Skeletal muscle satellite cell (primary cell): ENCODE data around the gene ASTN2.

Source experiments
- H3K27me3 ChIP-seq: 2 replicates; pipeline ENCODE4 v1.7.0; 2013; ENCODE audit warnings: low read length; ENCODE audit not compliant: control insufficient read depth, insufficient read depth
- H3K36me3 ChIP-seq: 2 replicates; pipeline ENCODE4 v1.7.0; 2013; ENCODE audit warnings: mild to moderate bottlenecking, control low read depth, low read length; ENCODE audit not compliant: insufficient read depth
- H3K4me1 ChIP-seq: 2 replicates; pipeline ENCODE4 v1.7.0; 2013; ENCODE audit warnings: low read length; ENCODE audit not compliant: control insufficient read depth, insufficient read depth
- H3K4me2 ChIP-seq: 2 replicates; pipeline ENCODE4 v1.7.0; 2013; ENCODE audit warnings: mild to moderate bottlenecking, low read length
- H3K4me3 ChIP-seq: 2 replicates; pipeline ENCODE4 v1.7.0; 2013; ENCODE audit warnings: low read length
- H3K9ac ChIP-seq: 2 replicates; pipeline ENCODE4 v1.7.0; 2013; ENCODE audit warnings: mild to moderate bottlenecking, low read depth, low read length, moderate library complexity
- H3K9me3 ChIP-seq: replicated peaks from 2 replicates; pipeline ENCODE4 v1.7.0; 2013; ENCODE audit warnings: mild to moderate bottlenecking, control low read depth, low read length

Gene ASTN2

DNA sequence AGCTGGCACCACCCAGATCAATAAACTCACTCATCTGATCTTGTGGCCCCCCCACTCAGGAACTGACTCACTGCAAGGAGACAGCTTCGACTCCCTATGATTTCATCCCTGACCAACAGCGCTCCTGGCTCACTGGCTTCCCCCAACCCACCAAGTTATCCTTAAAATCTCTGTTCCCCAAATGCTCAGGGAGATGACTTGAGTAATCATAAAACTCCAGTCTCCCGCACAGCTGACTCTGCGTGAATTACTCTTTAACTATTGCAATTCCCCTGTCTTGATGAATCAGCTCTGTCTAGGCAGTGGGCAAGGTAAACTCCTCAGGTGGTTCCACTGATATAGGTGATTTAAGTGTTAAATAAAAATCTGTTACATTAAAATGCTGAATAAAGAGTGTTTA, 729.7 kb downstream of the ASTN2 start:
- Histone ChIP-seq H3K36me3 (no peaks in the 10 kb centered on the region), H3K9me3 (no peaks in the 10 kb centered on the region), H3K4me3 (no peak overlapping the region), H3K27me3 (no peaks in the 10 kb centered on the region), H3K4me2 (no peak overlapping the region), H3K9ac (no peak overlapping the region), H3K4me1 (peaks cover 27% of the 10 kb centered on the region)

DNA sequence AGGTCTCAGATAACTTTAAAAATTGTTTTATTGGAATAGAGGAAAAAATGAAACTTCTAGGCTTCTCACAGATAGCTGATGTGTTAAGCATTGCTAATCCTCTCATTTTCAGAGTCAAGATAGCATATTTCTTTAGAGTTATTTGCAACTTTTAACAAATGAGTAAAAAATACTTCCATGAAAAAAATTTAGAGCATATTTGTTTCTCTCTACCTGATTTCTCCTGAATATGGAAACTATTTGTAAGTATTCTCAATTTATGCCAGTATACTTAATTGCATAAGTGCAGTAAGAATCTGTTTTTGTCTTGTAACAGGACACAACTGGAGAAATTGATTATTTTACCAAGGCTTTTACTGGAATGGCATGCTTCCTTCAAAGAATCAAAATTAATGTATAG, 731.3 kb downstream of the ASTN2 start:
- Histone ChIP-seq H3K9me3 (no peaks in the 10 kb centered on the region), H3K9ac (no peak overlapping the region), H3K4me2 (no peak overlapping the region), H3K36me3 (no peaks in the 10 kb centered on the region), H3K4me3 (no peak overlapping the region), H3K4me1 (peaks cover 15% of the 10 kb centered on the region), H3K27me3 (no peaks in the 10 kb centered on the region)

DNA sequence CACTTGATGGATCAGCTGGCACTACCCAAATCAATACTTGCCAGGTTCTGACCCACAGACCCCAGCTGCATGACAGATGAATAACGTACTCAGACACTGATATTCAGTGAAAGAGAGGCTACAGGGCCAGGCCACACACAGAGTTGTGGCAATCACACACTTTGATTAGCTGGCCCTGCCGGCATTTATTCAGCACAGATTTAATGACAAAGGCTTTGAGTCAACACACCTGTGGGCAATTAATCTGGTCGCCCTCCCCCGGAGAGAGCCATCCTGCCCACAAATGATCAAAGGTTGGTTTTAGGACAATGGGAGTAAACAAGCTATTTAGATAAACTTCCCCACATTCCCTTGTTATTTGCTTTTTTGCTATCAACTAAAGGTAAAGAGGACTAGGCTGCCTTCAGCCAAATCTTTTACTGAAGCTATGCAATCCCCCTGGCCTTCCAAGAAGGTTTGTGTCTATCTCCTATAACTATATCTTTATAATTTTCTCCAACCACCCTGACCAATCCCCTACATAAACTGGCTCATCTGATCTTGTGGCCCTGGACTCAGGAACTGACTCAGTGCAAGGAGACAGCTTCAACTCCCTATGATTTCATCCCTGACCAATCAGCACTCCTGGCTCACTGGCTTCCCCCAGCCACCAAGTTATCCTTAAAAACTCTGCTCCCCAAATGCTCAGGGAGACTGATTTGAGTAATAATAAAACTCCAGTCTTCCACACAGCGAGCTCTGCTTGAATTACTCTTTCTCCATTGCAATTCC, 740.5 kb downstream of the ASTN2 start:
- no peaks in the 10 kb centered on the region for H3K4me1 ChIP-seq
- no peaks in the 10 kb centered on the region for H3K36me3 ChIP-seq
- H3K9me3 ChIP-seq: no peaks in the 10 kb centered on the region
- no peak overlapping the region for H3K9ac ChIP-seq
- H3K27me3 ChIP-seq: no peaks in the 10 kb centered on the region
- H3K4me2 ChIP-seq: no peak overlapping the region
- no peak overlapping the region for H3K4me3 ChIP-seq

DNA sequence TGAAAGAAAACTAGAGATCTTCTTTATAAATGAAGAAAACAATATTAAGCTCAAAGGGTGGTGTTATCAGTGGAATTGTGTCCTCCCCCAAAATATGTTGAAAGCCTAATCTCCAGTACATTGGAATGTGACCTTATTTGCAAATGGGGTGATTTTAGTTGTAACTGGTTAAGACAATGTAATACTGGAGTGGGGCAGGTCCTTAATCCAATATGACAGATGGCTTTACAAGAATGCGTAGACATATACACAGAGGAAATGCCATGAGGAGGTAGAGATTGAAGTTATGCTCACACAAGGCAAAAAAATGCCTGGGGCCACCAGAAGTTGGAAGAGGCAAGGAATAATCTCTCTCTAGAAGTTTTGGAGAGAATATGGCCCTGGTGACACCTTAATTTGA, 741.5 kb downstream of the ASTN2 start:
- H3K4me1 ChIP-seq: no peaks in the 10 kb centered on the region
- H3K4me2 ChIP-seq: no peak overlapping the region
- no peak overlapping the region for H3K4me3 ChIP-seq
- no peaks in the 10 kb centered on the region for H3K36me3 ChIP-seq
- H3K9ac ChIP-seq: no peak overlapping the region
- no peaks in the 10 kb centered on the region for H3K9me3 ChIP-seq
- H3K27me3 ChIP-seq: no peaks in the 10 kb centered on the region

- no peaks in the 10 kb centered on the region for H3K36me3 ChIP-seq
- no peaks in the 10 kb centered on the region for H3K4me1 ChIP-seq
- no peaks in the 10 kb centered on the region for H3K9me3 ChIP-seq
- no peak overlapping the region for H3K9ac ChIP-seq
- H3K4me2 ChIP-seq: no peak overlapping the region
- no peak overlapping the region for H3K4me3 ChIP-seq
- no peaks in the 10 kb centered on the region for H3K27me3 ChIP-seq
Measured at GRCh38 chr9:116671605-116672004, 743.3 kb downstream of the ASTN2 start.

GRCh38 chr9:116668970-116669695, 745.7 kb downstream of the ASTN2 start:
- no peak overlapping the region for H3K9ac ChIP-seq
- H3K27me3 ChIP-seq: no peaks in the 10 kb centered on the region
- no peaks in the 10 kb centered on the region for H3K36me3 ChIP-seq
- no peaks in the 10 kb centered on the region for H3K9me3 ChIP-seq
- H3K4me1 ChIP-seq: no peaks in the 10 kb centered on the region
- H3K4me3 ChIP-seq: no peak overlapping the region
- H3K4me2 ChIP-seq: no peak overlapping the region

DNA sequence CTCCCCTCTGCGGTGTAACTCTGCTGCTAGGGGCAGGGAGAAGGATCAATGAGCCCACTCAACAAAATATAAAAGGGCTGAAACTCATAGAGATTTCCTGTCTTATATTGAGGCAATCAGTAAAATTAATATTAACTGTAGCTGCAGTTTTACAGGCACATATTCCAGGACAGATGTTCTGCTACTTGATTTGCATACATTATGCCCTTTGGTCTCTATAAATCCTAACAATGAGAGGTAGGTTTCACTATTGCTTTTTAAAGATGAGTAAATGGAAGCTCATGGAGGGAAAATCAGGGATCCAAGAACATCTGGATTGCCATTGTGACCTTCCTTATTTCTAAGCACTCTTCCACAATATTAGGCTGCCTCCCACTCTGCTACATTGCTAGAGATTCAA, 751.3 kb downstream of the ASTN2 start:
- H3K4me1 ChIP-seq: no peaks in the 10 kb centered on the region
- H3K9ac ChIP-seq: no peak overlapping the region
- no peaks in the 10 kb centered on the region for H3K27me3 ChIP-seq
- H3K36me3 ChIP-seq: no peaks in the 10 kb centered on the region
- H3K9me3 ChIP-seq: no peaks in the 10 kb centered on the region
- H3K4me2 ChIP-seq: no peak overlapping the region
- H3K4me3 ChIP-seq: no peak overlapping the region

- Histone ChIP-seq H3K9me3 (no peaks in the 10 kb centered on the region), H3K27me3 (no peaks in the 10 kb centered on the region), H3K9ac (no peak overlapping the region), H3K4me2 (no peak overlapping the region), H3K36me3 (no peaks in the 10 kb centered on the region), H3K4me1 (no peaks in the 10 kb centered on the region), H3K4me3 (no peak overlapping the region)
Measured at GRCh38 chr9:116662646-116663310, 752.1 kb downstream of the ASTN2 start.

GRCh38 chr9:116661037-116661954, 753.6 kb downstream of the ASTN2 start:
- H3K27me3 ChIP-seq: no peaks in the 10 kb centered on the region
- no peak overlapping the region for H3K4me2 ChIP-seq
- no peak overlapping the region for H3K4me3 ChIP-seq
- H3K4me1 ChIP-seq: peaks cover 6% of the 10 kb centered on the region
- no peaks in the 10 kb centered on the region for H3K36me3 ChIP-seq
- no peak overlapping the region for H3K9ac ChIP-seq
- H3K9me3 ChIP-seq: no peaks in the 10 kb centered on the region

GRCh38 chr9:116658265-116658664, 756.6 kb downstream of the ASTN2 start:
- Histone ChIP-seq H3K9ac (no peak overlapping the region), H3K4me1 (peaks cover 7% of the 10 kb centered on the region), H3K4me2 (no peak overlapping the region), H3K4me3 (no peak overlapping the region), H3K36me3 (no peaks in the 10 kb centered on the region), H3K27me3 (no peaks in the 10 kb centered on the region), H3K9me3 (no peaks in the 10 kb centered on the region)

GRCh38 chr9:116656977-116657376, 757.9 kb downstream of the ASTN2 start:
- Histone ChIP-seq H3K4me3 (no peak overlapping the region), H3K36me3 (no peaks in the 10 kb centered on the region), H3K9ac (no peak overlapping the region), H3K4me2 (no peak overlapping the region), H3K9me3 (no peaks in the 10 kb centered on the region), H3K27me3 (no peaks in the 10 kb centered on the region), H3K4me1 (peaks cover 7% of the 10 kb centered on the region)
